Mucosa of descending colon (tissue), 3 donors: ENCODE results near the gene NF2. TPM values are rescaled to one million over a fixed set of nuclear protein-coding genes. Genes with fewer than 3 reads are reported as not detected.

Experiments
- ATAC-seq: fragments of 200-7000 bp; cut with Tn5 transposase; one replicate; pipeline ENCODE4 v1.9.1; 2020; ENCODE audit warnings: mild to moderate bottlenecking, moderate library complexity
- DNase-seq, 3 donors: peaks; one replicate each; pipeline ENCODE4 v3.0.0-alpha.2; 2020
- H3K36me3 ChIP-seq: fragments of 200-600 bp; one replicate; pipeline ENCODE4 v1.8.0; 2021; ENCODE audit warnings: low read depth, mild to moderate bottlenecking
- H3K4me1 ChIP-seq: fragments of 200-600 bp; one replicate; pipeline ENCODE4 v1.8.0; 2021; ENCODE audit warnings: low read depth, mild to moderate bottlenecking
- H3K4me3 ChIP-seq: fragments of 200-600 bp; one replicate; pipeline ENCODE4 v1.8.0; 2021; ENCODE audit warnings: mild to moderate bottlenecking
- H3K9me3 ChIP-seq: fragments of 200-600 bp; one replicate; pipeline ENCODE4 v1.8.0; 2021; ENCODE audit warnings: mild to moderate bottlenecking
- intact Hi-C, 2 donors: fragments of 100-400 bp; cut with DNase I in 1 of 2; cut with micrococcal nuclease in 1 of 2; formaldehyde crosslinking; loops; one replicate each; pipeline versions ENCODE4 v1.11.0 to v1.11.1; 2022; cut with DNase I, micrococcal nuclease
- total RNA-seq, 3 donors: library from RNA; stranded (reverse); fragmentation: NEBNext Ultra II Directional in 2 of 3; extraction: Animal tissue kit (Norgen Biotek cat#: 25700) in 2 of 3; gene quantifications; one replicate each; pipeline versions ENCODE4 v1.2.1 to v1.2.4, GENCODE V29; 2021 to 2023
- TF ChIP-seq, protein P1 (sequence below): fragments of 200-600 bp; IDR thresholded peaks from one replicate; pipeline ENCODE4 v1.8.0; 2022; ENCODE audit warnings: antibody characterized with exemption, mild to moderate bottlenecking
- donor health status: DM: no; HTN: no; CAD: no; lungs with moderate emphysema.
- donor health status: DM: no; HTN: no; CAD: no.
- donor health status: DM: no; HTN: yes; CAD: no.

NF2 gene
- total RNA-seq, 3 donors from 2014 or later, result 32.3 to 45.2 (median 43.1) TPM

DNA sequence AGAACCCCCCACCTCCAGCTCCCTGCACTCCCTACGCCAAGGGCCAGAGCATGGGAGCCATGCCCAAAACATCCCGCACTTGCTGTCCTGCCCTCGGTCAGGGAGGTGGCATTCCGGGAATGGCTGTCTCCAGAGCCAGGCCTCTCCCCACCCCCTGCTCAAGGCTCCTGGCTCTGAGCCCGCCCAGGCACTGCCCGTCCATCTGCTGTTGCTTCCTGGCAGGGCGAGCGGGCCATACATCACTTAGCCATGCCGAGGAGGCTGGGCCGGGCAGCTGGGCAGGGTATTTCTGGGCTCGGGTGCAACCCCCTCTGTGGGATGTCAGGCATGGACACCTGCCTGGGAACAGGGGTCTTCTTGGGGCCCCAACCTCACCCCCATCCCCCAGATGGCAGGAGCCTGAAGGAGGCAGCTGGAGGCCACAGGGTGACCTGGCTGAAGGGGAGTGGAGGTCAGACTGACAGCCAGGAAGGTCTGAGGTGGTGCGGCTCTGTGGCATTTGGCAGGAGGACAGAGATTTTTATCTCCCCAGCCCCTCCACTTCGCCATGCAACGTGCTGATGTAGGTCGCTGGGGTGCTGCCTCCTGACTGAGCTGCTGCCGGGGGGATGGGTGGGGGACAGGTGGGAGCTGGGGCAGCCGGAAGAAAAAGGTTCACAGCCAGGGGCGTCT is 107.6 kb downstream of the NF2 start:
- Histone ChIP-seq H3K4me3 (no peak overlapping the region), H3K4me1 (no peaks in the 10 kb centered on the region), H3K9me3 (no peaks in the 10 kb centered on the region), H3K36me3 (no peaks in the 10 kb centered on the region)
- TF ChIP-seq, protein P1, sequence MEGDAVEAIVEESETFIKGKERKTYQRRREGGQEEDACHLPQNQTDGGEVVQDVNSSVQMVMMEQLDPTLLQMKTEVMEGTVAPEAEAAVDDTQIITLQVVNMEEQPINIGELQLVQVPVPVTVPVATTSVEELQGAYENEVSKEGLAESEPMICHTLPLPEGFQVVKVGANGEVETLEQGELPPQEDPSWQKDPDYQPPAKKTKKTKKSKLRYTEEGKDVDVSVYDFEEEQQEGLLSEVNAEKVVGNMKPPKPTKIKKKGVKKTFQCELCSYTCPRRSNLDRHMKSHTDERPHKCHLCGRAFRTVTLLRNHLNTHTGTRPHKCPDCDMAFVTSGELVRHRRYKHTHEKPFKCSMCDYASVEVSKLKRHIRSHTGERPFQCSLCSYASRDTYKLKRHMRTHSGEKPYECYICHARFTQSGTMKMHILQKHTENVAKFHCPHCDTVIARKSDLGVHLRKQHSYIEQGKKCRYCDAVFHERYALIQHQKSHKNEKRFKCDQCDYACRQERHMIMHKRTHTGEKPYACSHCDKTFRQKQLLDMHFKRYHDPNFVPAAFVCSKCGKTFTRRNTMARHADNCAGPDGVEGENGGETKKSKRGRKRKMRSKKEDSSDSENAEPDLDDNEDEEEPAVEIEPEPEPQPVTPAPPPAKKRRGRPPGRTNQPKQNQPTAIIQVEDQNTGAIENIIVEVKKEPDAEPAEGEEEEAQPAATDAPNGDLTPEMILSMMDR, result no peak
- DNase-seq (peak; percentile 44 to 73 (median 66)), ATAC-seq (peak; percentile 82)
- intact Hi-C loops, result no loop called here

DNA sequence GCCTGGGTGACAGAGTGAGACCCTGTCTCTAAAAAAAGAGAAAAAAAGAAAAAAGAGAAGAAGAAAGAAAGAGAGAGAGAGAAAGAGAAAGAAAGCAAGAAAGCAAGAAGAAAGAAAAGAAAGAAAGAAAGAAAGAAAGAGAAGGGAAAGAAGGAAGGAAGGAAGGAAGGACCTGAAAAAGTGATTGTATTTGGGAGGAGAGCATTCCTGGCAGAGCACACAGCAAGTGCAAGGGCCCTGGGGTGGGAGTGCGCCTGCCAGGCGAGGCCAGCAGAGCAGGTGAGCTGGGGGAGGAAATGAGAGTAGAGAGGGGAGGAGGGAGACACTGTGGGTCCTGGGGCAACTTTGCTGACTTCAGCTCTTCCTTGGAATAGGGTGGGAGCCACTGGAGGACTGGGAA is 108.7 kb downstream of the NF2 start:
- Histone ChIP-seq H3K36me3 (no peaks in the 10 kb centered on the region), H3K4me1 (no peaks in the 10 kb centered on the region), H3K4me3 (no peak overlapping the region), H3K9me3 (no peaks in the 10 kb centered on the region)
- no peak for ATAC-seq
- intact Hi-C loops, result no loop called here
- TF ChIP-seq, protein P1, result no peak
- DNase-seq, result no peak

DNA sequence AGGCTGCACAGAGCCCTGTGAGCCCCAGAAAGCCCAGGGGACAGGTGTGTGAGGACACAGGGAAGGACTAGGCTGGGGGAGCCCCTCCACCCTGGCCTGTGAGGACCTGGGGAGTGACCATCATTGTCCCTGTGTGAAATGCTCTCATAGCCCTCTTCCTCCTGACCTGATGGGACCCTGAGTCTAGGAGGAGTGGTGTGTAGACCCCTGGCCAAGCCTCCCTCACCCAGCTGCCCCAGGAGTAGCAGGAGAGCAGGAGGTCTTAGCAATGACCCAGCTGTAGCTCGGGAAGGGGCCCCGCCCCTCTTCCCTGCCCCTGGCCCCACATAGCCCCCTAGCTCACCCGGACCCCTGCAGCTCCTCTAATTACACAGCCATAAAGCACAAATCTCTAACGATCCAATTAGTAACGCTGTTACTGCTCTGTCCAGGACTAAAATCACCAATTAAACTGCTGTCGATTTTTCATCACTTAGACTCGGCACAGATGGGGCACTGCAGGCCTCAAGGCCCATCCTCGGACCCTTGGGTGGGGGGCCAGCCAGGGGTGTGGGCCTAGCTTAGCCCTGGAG is 109.8 kb downstream of the NF2 start:
- H3K9me3 ChIP-seq, result no peaks in the 10 kb centered on the region
- DNase-seq (no peak), ATAC-seq (no peak)
- intact Hi-C loops, result no loop called here
- no peaks in the 10 kb centered on the region for H3K36me3 ChIP-seq
- no peaks in the 10 kb centered on the region for H3K4me1 ChIP-seq
- TF ChIP-seq, protein P1, result no peak
- H3K4me3 ChIP-seq, result no peak overlapping the region

DNA sequence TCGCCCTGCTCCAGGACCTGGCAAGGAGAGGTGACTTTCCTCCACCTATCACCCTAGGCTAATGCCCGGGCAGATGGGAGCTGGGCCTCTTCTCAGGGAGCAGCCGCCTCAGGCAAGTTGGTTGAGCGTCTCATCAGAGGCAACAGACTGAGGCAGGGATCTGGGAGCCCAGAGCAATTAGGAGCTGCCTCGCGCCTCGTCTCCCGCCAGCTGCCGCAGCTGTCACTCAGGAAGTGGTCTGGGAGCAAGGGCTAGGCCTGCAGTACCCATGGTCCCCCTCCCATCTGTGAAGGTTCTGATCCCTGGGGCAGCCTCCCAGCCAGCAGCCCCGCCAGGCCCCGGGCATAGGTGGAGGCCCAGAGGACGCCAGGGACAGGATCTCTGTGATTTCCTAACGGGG is 111.8 kb downstream of the NF2 start:
- Histone ChIP-seq H3K4me1 (no peaks in the 10 kb centered on the region), H3K36me3 (no peaks in the 10 kb centered on the region), H3K9me3 (no peaks in the 10 kb centered on the region), H3K4me3 (no peak overlapping the region)
- DNase-seq (no peak), ATAC-seq (no peak)
- TF ChIP-seq, protein P1, result no peak
- intact Hi-C loops, result no loop called here

DNA sequence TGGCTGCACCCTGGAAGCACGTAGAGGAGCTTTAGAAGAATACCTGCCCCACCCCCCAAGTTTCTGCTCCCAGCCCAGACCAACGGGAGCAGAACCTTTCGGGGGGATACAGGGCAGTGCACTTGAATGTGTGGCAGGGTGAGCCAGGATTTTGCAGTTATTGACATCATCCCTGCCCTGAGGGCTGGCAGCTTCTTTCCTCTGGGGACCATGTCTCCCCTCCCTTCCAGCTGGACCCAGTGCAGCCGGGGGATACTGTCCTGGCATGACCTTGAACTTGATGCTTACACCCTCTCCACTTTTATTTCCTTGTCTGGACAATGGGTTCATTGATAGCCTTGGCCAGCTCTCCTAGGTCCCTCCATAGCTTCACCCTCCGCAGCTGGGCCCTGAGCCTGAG is 112.3 kb downstream of the NF2 start:
- intact Hi-C loops, result no loop called here
- Histone ChIP-seq H3K4me3 (no peak overlapping the region), H3K9me3 (no peaks in the 10 kb centered on the region), H3K36me3 (no peaks in the 10 kb centered on the region), H3K4me1 (no peaks in the 10 kb centered on the region)
- TF ChIP-seq, protein P1, result no peak
- DNase-seq, result no peak
- ATAC-seq, result no peak
